OCI-LY7 (cell line): ENCODE measurements around the gene VEGFA. TPM values are rescaled to one million over a fixed set of nuclear protein-coding genes. Genes with fewer than 3 reads are reported as not detected.

Experiments
- BruUV-seq: library from RNA; stranded (reverse); fragments of 400-500 nt; replicated peaks from 2 replicates; lab custom pipeline; 2021; lab: Mats Ljungman, UMichigan
- CTCF ChIA-PET: fragments of 300-600 bp; sonication (Branson Sonifier 250); formaldehyde crosslinking; loops from one replicate; lab custom pipeline; 2022; ENCODE audit warnings: antibody characterized with exemption; ENCODE audit not compliant: unreplicated experiment; lab: Charles Lee
- POLR2A ChIA-PET: fragments of 300-600 bp; sonication (Branson Sonifier 250); formaldehyde crosslinking; loops from one replicate; lab custom pipeline; 2022; ENCODE audit warnings: antibody characterized with exemption; lab: Charles Lee
- DNase-seq: peaks from one replicate; pipeline ENCODE4 v3.0.0-alpha.2; 2015; ENCODE audit warnings: low spot score
- H2AFZ ChIP-seq: fragments of 200-600 bp; sonication (generic), shearing (Covaris generic); 2 replicates; pipeline ENCODE4 v1.6.1; 2014; ENCODE audit warnings: mild to moderate bottlenecking, antibody characterized with exemption, low read length, moderate library complexity
- H3K27ac ChIP-seq: fragments of 200-600 bp; sonication (generic); 2 replicates; pipeline ENCODE4 v1.5.1; 2014; ENCODE audit warnings: mixed run types, low read depth, mild to moderate bottlenecking, moderate library complexity, low read length, inconsistent platforms; ENCODE audit not compliant: poor library complexity, severe bottlenecking
- H3K36me3 ChIP-seq: fragments of 200-600 bp; sonication (generic); 2 replicates; pipeline ENCODE4 v1.6.1; 2014; ENCODE audit warnings: mild to moderate bottlenecking, antibody characterized with exemption, low read length, moderate library complexity, mixed read lengths; ENCODE audit not compliant: insufficient read depth
- H3K4me1 ChIP-seq: fragments of 200-600 bp; sonication (generic); 2 replicates; pipeline ENCODE4 v1.5.1; 2014; ENCODE audit warnings: mild to moderate bottlenecking, low read length; ENCODE audit not compliant: insufficient read depth, poor library complexity, severe bottlenecking
- H3K4me2 ChIP-seq: fragments of 200-600 bp; sonication (generic); 2 replicates; pipeline ENCODE4 v1.6.1; 2014; ENCODE audit warnings: mild to moderate bottlenecking, low read length
- H3K4me3 ChIP-seq: fragments of 200-600 bp; sonication (generic); 2 replicates; pipeline ENCODE4 v1.5.1; 2014; ENCODE audit warnings: mild to moderate bottlenecking, low read depth, low read length; ENCODE audit not compliant: poor library complexity, severe bottlenecking
- H3K79me2 ChIP-seq: fragments of 200-600 bp; sonication (generic); 2 replicates; pipeline ENCODE4 v1.6.1; 2016; ENCODE audit warnings: low read depth, mild to moderate bottlenecking, low read length, moderate library complexity, mixed read lengths; ENCODE audit not compliant: insufficient read depth
- H3K9me2 ChIP-seq: fragments of 200-600 bp; sonication (generic); 2 replicates; pipeline ENCODE4 v1.6.1; 2016; ENCODE audit warnings: mild to moderate bottlenecking, low read length, mixed read lengths; ENCODE audit not compliant: insufficient read depth
- H3K9me3 ChIP-seq: fragments of 200-600 bp; sonication (generic); 2 replicates; pipeline ENCODE4 v1.6.1; 2014; ENCODE audit warnings: mild to moderate bottlenecking, mixed run types, low read length, mixed read lengths
- H4K20me1 ChIP-seq: fragments of 200-600 bp; sonication (generic); 2 replicates; pipeline ENCODE4 v1.6.1; 2014; ENCODE audit warnings: mild to moderate bottlenecking, antibody characterized with exemption, low read length, moderate library complexity, mixed read lengths; ENCODE audit not compliant: insufficient read depth
- EZH2phosphoT487 ChIP-seq: fragments of 200-600 bp; sonication (generic); IDR thresholded peaks from 2 replicates; pipeline ENCODE4 v1.6.1; 2018; ENCODE audit warnings: low read depth, borderline replicate concordance, mild to moderate bottlenecking, mixed run types, antibody characterized with exemption, low read length, moderate library complexity, mixed read lengths
- intact Hi-C: fragments of 100-400 bp; cut with micrococcal nuclease; formaldehyde crosslinking; loops from one replicate; pipeline ENCODE4 v1.10.0; 2022; ENCODE audit not compliant: unreplicated experiment
- total RNA-seq, 2 experiments: library from RNA; depleted of rRNA in 1 of 2; stranded (reverse); fragments of >200 nt in 1 of 2; shearing (Covaris generic) in 1 of 2; gene quantifications; 2 replicates each; pipeline ENCODE4 v1.2.3, GENCODE V29; 2014 to 2022
- TF ChIP-seq, protein P1 (sequence below): fragments of 200-600 bp; sonication (generic); conservative IDR thresholded peaks from 2 replicates; pipeline ENCODE4 v1.5.1; 2014; ENCODE audit warnings: mild to moderate bottlenecking, antibody characterized with exemption, low read length, moderate library complexity, mixed read lengths

The VEGFA gene
- total RNA-seq, 2 experiments from 2014 or later, result 59.7 to 88.5 TPM

DNA sequence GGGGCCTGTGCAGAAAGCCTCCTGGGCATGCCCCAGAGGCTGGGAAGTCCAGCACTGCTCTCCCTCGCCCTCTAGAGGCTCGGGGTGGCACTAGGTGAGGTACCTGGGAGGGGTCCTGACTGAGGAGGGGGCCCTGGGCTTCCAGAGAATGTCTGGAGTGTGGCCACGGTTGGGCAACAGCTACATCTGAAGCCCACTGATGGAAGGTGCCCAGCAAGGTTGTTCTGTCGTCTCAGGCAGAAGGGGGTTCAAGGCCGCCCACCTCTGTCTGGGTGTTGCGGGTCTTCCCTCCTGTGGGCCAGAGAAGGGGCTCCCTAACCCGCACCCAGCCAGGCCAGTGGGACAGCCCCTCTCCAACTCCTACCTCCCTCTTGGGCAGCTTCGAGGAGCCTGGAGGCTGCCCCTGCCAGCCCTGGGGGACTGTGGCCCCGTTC, 11.4 kb upstream of the VEGFA start:
- no peaks in the 10 kb centered on the region for H3K9me3 ChIP-seq
- H3K4me1 ChIP-seq, result peaks cover 20% of the 10 kb centered on the region
- intact Hi-C loops, result loop anchor here (1.0 kb wide), 2 partner anchors 34 to 91 kb away; no protein-coding TSS in a partner anchor
- POLR2A ChIA-PET, result interaction anchor here (1.0 kb wide), 1 partner anchor 12 kb away, joined by 3 read pairs; the partner anchor contains the start of gene VEGFA
- CTCF ChIA-PET, result interaction anchor here (0.6 to 2.8 kb wide), 4 partner anchors 10 to 634 kb away, joined by 3 to 10 read pairs (median 5); no protein-coding TSS in a partner anchor
- peak; percentile 61 for DNase-seq
- H3K36me3 ChIP-seq, result no peaks in the 10 kb centered on the region
- H2AFZ ChIP-seq, result no peak overlapping the region
- BruUV-seq, result no TSS peak
- H3K79me2 ChIP-seq, result no peaks in the 10 kb centered on the region
- H3K9me2 ChIP-seq, result no peaks in the 10 kb centered on the region
- H3K4me3 ChIP-seq, result no peak overlapping the region
- TF ChIP-seq, protein P1, sequence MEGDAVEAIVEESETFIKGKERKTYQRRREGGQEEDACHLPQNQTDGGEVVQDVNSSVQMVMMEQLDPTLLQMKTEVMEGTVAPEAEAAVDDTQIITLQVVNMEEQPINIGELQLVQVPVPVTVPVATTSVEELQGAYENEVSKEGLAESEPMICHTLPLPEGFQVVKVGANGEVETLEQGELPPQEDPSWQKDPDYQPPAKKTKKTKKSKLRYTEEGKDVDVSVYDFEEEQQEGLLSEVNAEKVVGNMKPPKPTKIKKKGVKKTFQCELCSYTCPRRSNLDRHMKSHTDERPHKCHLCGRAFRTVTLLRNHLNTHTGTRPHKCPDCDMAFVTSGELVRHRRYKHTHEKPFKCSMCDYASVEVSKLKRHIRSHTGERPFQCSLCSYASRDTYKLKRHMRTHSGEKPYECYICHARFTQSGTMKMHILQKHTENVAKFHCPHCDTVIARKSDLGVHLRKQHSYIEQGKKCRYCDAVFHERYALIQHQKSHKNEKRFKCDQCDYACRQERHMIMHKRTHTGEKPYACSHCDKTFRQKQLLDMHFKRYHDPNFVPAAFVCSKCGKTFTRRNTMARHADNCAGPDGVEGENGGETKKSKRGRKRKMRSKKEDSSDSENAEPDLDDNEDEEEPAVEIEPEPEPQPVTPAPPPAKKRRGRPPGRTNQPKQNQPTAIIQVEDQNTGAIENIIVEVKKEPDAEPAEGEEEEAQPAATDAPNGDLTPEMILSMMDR, result peak; percentile 92
- TF ChIP-seq EZH2phosphoT487, result no peak
- H4K20me1 ChIP-seq, result no peaks in the 10 kb centered on the region
- no peak overlapping the region for H3K27ac ChIP-seq
- no peak overlapping the region for H3K4me2 ChIP-seq

- no TSS peak for BruUV-seq
- H3K36me3 ChIP-seq, result no peaks in the 10 kb centered on the region
- H3K9me3 ChIP-seq, result no peaks in the 10 kb centered on the region
- H3K4me3 ChIP-seq, result no peak overlapping the region
- no peaks in the 10 kb centered on the region for H3K9me2 ChIP-seq
- H3K4me2 ChIP-seq, result no peak overlapping the region
- H3K27ac ChIP-seq, result no peak overlapping the region
- CTCF ChIA-PET, result interaction anchor here (0.6 to 2.8 kb wide), 3 partner anchors 10 to 635 kb away, joined by 3 to 10 read pairs (median 3); no protein-coding TSS in a partner anchor
- no peak for TF ChIP-seq EZH2phosphoT487
- TF ChIP-seq, protein P1, result no peak
- peaks cover 15% of the 10 kb centered on the region for H3K4me1 ChIP-seq
- H3K79me2 ChIP-seq, result no peaks in the 10 kb centered on the region
- no peak overlapping the region for H2AFZ ChIP-seq
- intact Hi-C loops, result no loop called here
- DNase-seq, result no peak
- no peaks in the 10 kb centered on the region for H4K20me1 ChIP-seq
- POLR2A ChIA-PET, result interaction anchor here (1.0 kb wide), 1 partner anchor 11 kb away, joined by 3 read pairs; the partner anchor contains the start of gene VEGFA
Observed at GRCh38 chr6:43759136-43759906, 10.7 kb upstream of the VEGFA start.

- BruUV-seq, result no TSS peak
- no peaks in the 10 kb centered on the region for H3K9me2 ChIP-seq
- DNase-seq, result no peak
- no peaks in the 10 kb centered on the region for H3K79me2 ChIP-seq
- H2AFZ ChIP-seq, result no peak overlapping the region
- ChIA-PET POLR2A (interaction anchor here (0.6 kb wide), 1 partner anchor 69 kb away, joined by 3 read pairs; no protein-coding TSS in a partner anchor), CTCF (interaction anchor here (2.8 kb wide), 1 partner anchor 9 kb away, joined by 10 read pairs; no protein-coding TSS in a partner anchor)
- H3K4me1 ChIP-seq, result peaks cover 15% of the 10 kb centered on the region
- TF ChIP-seq EZH2phosphoT487, result no peak
- TF ChIP-seq, protein P1, result no peak
- no peak overlapping the region for H3K27ac ChIP-seq
- H4K20me1 ChIP-seq, result no peaks in the 10 kb centered on the region
- H3K4me3 ChIP-seq, result no peak overlapping the region
- no peaks in the 10 kb centered on the region for H3K9me3 ChIP-seq
- H3K4me2 ChIP-seq, result no peak overlapping the region
- no peaks in the 10 kb centered on the region for H3K36me3 ChIP-seq
- intact Hi-C loops, result no loop called here
Observed at GRCh38 chr6:43759907-43760206, 10.2 kb upstream of the VEGFA start.
